Fibroblast of pulmonary artery (primary cell): ENCODE data around the gene CDK7.
"Not testable (repeated sequence)": the region's sequence is repeated elsewhere in the genome, so short reads cannot be mapped to it uniquely, and the experiment has no call there.

Source experiments
- DNase-seq: peaks from one replicate; pipeline ENCODE4 v3.0.0-alpha.2; 2010; ENCODE audit warnings: low read depth
- H3K4me3 ChIP-seq: replicated peaks from 2 replicates; pipeline ENCODE4 v1.5.1; 2011; ENCODE audit warnings: low read depth, mild to moderate bottlenecking, control low read depth, low read length, moderate library complexity
- CTCF ChIP-seq: IDR thresholded peaks from 2 replicates; pipeline ENCODE4 v1.5.1; 2011; ENCODE audit warnings: mild to moderate bottlenecking, control low read depth, low read length, inconsistent platforms; ENCODE audit errors: missing control alignments

Gene CDK7

GRCh38 chr5:69237877-69238276, 3.2 kb downstream of the CDK7 start:
- no peak for TF ChIP-seq CTCF
- no peak for DNase-seq
- no peak overlapping the region for H3K4me3 ChIP-seq

DNA sequence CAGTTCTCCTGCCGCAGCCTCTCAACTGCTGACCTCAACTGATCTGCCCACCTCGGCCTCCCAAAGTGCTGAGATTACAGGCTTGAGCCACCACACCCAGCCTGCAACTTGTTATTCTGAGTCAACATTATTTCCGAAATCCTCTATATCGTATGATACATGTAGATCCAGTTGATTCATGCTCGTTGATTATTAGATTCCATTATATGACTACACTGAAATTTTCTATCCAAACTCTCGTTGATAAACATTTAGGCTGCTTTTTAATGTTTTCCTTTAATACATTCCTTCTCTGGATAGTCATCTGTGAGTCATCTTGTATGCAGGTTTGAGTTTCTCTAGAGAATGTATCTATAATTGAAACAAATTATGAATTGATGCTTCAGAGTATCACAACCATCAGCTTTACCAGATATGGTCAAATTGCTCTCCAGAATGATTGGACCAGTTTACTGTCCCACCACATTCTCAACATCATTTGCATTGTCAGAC, 4.1 kb downstream of the CDK7 start:
- H3K4me3 ChIP-seq, result no peak overlapping the region
- DNase-seq, result peak; percentile 56
- TF ChIP-seq CTCF, result no peak

- H3K4me3 ChIP-seq, result no peak overlapping the region
- DNase-seq, result no peak
- no peak for TF ChIP-seq CTCF
Measured at GRCh38 chr5:69242215-69242927, 7.7 kb downstream of the CDK7 start.

DNA sequence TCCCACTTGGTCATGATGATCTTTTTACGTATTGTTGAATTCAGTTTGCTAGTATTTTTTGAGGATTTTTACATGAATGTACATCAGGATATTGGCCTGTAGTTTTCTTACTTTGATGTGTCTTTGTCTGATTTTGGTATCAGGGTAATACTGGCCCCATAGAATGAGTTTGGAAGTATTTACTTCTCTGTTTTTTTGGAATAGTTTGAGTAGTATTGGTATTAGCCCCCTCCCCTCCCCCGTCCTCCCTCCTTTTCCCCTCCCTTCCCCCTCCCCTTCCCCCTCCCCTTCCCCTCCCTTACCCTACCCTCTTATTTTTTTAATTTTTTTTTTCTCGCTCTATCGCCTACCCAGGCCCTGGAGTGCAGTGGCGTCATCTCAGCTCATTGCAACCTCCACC, 10.3 kb downstream of the CDK7 start:
- no peak overlapping the region for H3K4me3 ChIP-seq
- no peak for DNase-seq
- TF ChIP-seq CTCF, result no peak

DNA sequence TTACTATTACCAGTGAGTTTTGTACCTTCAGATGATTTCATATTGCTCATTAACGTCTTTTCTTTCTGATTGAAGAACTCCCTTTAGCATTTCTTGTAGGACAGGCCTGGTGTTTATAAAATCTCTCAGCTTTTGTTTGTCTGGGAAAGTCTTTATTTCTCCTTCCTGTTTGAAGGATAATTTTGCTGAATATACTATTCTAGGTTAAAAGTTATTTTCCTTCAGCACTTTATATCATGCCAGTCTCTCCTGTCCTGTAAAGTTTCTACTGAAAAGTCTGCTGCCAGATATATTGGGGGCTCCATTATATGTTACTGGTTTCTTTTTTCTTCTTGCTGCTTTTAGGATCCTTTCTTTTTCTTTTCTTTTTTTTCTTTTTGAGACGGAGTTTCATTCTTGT, 13.3 kb downstream of the CDK7 start:
- DNase-seq, result no peak
- no peak overlapping the region for H3K4me3 ChIP-seq
- no peak for TF ChIP-seq CTCF

DNA sequence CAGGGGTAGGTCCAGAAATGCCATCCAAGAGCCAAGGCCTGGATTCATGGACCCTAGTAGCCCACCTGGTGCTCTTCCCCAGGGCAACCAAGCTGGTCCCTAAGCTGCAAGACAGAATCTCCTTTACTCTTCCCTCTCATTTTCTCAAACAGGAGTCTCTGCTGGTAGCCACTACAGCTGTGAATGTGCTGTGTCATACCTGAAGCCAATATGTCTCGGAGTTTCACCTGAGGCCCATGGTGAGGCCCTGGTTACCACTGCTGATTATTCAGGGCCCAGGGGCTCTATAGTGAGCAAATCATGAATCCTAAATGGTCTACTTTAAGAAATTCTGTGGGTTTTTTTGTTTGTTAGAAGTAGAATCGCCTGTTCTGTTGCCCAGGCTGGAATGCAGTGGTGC, 15.9 kb downstream of the CDK7 start:
- no peak for TF ChIP-seq CTCF

GRCh38 chr5:69252437-69252836, 17.8 kb downstream of the CDK7 start:
- DNase-seq, result no peak
- H3K4me3 ChIP-seq, result no peak overlapping the region
- TF ChIP-seq CTCF, result no peak

More for the DNA sequence above, 15.9 kb downstream of the CDK7 start:
- no peak overlapping the region for H3K4me3 ChIP-seq
- DNase-seq, result no peak

GRCh38 chr5:69255940-69256339, 21.3 kb downstream of the CDK7 start:
- not testable (repeated sequence) for H3K4me3 ChIP-seq
- peak; percentile 22 for DNase-seq
